ENCODE data around the gene TXNL4B. TPM values are rescaled to one million over a fixed set of nuclear protein-coding genes. Genes with fewer than 3 reads are reported as not detected.
A peak's percentile ranks its signal among the peaks of the same experiment; 100 is the strongest.
"Not testable (repeated sequence)": the region's sequence is repeated elsewhere in the genome, so short reads cannot be mapped to it uniquely, and the experiment has no call there.

TXNL4B gene
- polyA plus RNA-seq, 1 donor = 24.0 TPM

DNA sequence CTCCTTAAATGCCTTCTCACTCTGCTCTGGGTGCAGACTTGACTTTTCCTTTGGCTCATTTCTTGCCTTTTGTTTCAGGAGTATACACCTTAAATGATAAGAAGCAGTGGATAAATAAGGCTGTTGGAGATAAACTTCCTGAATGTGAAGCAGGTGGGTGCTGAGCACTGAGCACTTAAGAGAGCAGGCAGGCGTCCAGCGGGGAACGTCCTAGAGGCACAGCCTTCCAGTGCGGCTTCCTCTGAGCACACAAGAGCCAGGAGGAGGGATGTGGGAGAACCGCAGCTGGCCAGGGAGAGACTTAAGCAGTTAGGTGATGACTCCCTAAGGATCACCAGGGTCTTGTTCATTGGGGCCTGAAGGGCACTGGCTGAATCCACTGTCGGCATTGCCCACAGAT, 18.4 kb downstream of the TXNL4B start:
- not testable (repeated sequence) for DNase-seq

DNA sequence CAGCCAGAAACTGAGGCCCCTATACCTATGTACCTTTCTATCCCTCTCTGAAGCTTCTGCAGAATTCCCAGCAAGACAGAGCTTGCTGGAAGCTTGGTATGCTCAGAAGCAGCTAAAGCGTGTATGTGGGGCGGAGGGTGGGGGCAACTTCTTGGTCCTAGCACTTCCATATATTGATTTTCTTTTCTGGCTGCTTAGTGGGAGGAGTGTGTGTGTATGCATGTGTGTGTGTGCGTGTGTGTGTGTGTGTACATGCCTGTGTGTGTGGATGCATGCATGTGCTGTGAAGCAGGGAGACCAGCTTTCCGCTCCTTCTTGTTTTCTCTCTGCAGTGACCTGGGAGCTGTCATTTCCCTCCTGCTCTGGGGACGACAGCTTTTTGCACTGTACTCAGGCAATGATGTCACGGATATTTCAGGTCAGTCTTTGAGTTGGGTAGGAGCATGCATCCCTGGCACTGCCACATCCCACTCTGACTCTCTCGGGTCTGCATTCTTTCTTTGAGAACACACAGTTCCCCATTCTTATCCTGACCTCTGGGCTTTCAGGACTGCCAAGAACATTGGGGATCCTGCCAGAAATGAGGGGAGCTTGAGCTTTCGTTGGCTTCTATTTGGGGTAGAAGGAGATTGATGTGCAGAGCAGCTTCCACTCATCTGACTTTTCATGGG, 19.7 kb downstream of the TXNL4B start:
- no peak for DNase-seq

DNA sequence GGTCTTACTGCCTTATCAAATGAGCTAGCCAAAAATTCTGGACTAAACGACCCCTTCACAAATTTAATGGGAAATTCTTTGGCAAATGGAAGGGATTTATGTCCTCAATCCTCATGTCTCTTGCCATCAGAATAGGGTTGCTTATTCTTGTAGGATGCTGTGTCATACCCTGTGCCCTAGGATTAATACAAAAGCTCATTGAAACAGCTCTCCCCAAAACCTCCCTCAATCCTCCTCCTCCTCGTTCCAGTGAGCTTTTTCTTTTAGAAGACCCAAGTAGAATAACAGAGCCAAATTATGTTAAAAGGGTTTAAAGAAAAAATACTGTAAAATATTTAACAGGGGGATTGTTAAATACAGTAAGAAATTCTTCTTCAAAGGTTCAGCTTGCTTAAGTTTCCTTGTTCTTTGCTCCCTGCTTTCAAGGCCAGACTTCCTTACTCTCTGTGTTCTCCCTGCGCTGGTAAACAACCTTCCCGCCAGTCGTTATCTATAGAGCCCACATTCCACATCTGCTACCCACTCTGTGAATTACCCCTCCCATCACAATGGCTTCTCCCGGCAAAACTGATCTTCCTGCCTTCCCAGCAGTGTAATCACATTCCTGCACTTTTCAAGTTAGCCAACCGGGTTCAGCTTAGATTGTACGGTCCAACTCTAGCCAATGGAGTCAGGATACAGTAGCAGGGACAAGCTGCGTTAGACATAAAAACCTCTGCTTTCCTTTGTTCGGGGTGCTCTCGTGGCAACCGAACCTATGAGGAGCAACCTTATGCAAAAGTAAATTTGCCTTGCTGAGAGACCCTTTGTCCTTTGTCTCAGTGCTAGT, 20.7 kb downstream of the TXNL4B start:
- DNase-seq = no peak

DNA sequence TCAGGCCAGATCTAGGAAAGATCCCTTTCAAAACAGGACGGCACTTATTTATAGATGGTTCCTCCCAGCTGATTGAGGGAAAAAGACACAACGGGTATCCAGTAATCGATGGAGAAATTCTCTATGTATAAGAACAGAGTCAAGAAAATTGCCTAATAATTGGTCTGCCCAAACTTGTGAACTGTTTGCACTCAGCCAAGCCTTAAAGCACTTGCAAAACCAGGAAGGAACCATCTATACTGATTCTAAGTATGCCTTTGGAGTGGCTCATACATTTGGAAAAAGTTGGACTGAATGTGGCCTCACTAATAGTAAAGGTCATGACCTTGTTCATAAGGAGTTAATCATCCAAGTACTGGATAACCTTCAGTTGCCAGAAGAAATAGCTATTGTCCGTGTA, 24.5 kb downstream of the TXNL4B start:
- DNase-seq = no peak

GRCh38 chr16:72066747-72067146, 26.7 kb downstream of the TXNL4B start:
- DNase-seq = peak; percentile 18

- DNase-seq = no peak
Measured at GRCh38 chr16:72064361-72064894, 29.0 kb downstream of the TXNL4B start.

DNA sequence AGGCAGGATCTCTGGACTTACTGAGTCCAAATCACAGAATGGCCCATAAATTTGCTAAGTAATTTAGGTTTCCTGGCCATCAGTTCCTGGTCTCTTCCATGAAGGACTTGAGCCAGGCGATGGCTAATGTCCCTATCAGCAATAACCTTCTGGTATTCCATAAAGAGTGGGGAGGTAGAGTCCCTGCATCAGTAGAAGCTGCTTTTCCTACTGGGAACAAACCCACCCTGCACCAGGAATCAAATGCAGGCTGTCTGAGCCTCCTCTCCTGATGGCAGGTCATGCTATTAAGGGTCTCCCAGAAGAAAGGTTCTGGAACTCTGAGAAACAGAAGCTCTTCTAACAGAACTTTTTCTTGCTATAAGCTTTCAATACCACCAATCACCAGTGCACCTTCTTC, 31.9 kb downstream of the TXNL4B start:
- no peak for DNase-seq

DNA sequence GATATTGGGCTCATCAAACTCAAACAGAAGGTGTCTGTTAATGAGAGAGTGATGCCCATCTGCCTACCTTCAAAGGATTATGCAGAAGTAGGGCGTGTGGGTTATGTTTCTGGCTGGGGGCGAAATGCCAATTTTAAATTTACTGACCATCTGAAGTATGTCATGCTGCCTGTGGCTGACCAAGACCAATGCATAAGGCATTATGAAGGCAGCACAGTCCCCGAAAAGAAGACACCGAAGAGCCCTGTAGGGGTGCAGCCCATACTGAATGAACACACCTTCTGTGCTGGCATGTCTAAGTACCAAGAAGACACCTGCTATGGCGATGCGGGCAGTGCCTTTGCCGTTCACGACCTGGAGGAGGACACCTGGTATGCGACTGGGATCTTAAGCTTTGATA, 33.0 kb downstream of the TXNL4B start:
- no peak for DNase-seq

- DNase-seq = not testable (repeated sequence)
Measured at GRCh38 chr16:72059060-72059459, 34.4 kb downstream of the TXNL4B start.

DNA sequence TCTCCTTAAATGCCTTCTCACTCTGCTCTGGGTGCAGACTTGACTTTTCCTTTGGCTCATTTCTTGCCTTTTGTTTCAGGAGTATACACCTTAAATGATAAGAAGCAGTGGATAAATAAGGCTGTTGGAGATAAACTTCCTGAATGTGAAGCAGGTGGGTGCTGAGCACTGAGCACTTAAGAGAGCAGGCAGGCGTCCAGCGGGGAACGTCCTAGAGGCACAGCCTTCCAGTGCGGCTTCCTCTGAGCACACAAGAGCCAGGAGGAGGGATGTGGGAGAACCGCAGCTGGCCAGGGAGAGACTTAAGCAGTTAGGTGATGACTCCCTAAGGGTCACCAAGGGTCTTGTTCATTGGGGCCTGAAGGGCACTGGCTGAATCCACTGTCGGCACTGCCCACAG, 36.1 kb downstream of the TXNL4B start:
- DNase-seq = not testable (repeated sequence)

GRCh38 chr16:72055911-72056310, 37.5 kb downstream of the TXNL4B start:
- DNase-seq = no peak

DNA sequence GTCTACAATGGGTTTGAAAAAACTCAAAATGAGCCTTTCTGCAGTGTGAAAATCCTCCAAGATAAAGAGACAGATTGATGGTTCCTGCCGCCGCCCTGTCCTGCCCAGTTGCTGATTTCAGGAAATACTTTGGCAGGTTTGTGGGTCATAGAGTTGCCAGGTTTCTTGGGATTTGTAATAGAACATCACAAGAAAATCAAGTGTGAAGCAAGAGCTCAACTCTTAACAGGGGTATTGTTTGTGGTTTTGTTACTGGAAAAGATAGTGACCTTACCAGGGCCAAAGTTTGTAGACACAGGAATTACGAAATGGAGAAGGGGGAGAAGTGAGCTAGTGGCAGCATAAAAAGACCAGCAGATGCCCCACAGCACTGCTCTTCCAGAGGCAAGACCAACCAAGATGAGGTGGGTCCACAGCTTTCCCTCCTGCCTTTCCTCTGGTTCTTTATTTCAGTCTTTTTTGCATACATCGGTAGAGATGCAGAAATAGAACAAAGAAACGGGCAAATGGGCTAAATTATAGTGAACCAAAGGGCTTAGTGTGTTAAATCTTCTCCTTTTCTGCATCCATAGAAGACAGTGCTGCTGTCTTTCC, 39.1 kb downstream of the TXNL4B start, which contains the start of gene HP:
Gene HP, plus strand, starts transcription at position 252 of the 594 bp plus-strand sequence. Its CDS starts 148 bp downstream, at position 400.
- DNase-seq = not testable (repeated sequence)

- no peak for DNase-seq
Measured at GRCh38 chr16:72051818-72052217, 41.6 kb downstream of the TXNL4B start.

- DNase-seq = no peak
Measured at GRCh38 chr16:72050769-72051464, 42.5 kb downstream of the TXNL4B start.

DNA sequence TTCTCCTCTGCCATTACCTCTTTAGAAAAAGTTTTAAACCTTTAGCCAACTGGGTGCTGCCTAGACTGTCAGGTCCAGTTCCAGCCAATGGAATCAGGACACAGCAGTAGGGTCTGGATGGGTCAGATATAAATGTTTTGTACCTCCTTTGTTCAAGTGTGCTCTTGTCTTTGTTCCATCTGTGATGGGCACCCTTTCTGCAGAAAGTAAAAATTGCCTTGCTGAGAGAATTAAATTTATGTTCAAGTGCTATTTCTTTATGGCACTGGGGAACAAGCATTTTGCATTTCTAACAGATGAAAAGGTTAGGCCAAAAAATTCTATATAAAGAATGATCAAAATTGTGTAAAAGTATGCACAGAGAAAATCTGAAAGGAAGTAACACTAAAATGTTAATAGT, 44.3 kb downstream of the TXNL4B start:
- DNase-seq = no peak

- DNase-seq = no peak
Measured at GRCh38 chr16:72044825-72045359, 48.5 kb downstream of the TXNL4B start.

DNA sequence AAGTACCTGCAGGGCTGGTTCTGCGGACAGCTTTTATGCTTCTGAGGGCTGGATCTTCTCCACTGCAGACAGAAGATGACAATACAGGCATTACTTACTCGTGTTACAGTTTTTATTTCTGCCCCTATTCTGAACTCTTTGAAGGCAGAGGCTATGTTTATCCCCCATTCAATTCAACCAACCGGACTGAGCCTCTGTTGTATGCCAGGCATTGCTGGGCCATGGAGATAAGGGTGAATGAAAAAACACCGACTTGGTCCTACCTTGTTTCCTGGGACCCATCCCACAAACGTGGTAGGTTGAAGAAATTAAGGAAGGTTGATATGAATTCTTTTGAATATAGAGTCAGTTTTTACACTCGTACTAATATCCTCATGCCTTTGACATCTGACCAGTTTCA, 49.1 kb downstream of the TXNL4B start:
- no peak for DNase-seq

- DNase-seq = no peak
Measured at GRCh38 chr16:72043539-72043938, 49.9 kb downstream of the TXNL4B start.

DNA sequence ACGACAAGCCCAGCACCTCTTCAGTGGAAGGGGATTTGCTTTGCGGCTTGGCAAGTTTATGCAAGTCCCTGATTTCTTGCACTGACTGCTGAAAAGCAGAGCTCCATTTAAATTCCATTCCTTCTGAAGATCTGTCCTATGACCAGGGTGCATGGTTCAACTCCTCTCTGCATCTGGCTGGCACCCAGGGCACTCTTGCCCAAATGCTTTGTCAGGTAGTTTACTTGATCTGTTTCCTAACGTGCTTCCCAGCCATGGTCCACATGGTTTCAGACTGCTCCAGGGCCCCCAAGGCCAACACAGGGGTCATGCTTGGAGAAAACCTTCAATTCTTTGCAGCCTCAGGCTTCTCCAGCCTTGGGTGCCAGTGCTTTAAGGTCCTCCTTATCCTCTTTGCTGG, 50.4 kb downstream of the TXNL4B start:
- DNase-seq = no peak

DNA sequence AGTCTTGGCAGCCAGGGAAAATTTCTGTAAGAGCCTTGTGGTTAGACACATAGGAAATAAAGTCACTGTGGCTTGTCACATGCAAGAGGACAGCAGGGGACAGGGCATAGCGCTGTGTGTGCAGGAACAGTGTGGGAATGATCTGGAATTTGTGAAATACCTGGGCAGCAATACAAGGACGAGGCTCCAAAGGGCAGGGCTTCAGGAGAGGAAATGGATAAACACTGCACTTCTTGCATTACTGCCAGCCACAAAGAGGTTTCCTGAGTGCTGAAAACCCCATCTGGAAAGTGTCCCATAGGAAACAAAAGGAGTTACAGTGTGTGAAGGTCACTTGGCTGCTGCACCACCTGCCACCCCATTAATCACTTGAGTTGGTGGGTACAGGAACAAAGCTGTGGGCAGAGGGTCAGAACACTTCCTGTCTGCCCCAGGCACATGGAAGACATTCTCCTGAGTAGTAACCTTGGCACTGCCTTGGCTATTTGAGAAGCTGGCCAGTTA, 51.2 kb downstream of the TXNL4B start:
- DNase-seq = peak; percentile 13

DNA sequence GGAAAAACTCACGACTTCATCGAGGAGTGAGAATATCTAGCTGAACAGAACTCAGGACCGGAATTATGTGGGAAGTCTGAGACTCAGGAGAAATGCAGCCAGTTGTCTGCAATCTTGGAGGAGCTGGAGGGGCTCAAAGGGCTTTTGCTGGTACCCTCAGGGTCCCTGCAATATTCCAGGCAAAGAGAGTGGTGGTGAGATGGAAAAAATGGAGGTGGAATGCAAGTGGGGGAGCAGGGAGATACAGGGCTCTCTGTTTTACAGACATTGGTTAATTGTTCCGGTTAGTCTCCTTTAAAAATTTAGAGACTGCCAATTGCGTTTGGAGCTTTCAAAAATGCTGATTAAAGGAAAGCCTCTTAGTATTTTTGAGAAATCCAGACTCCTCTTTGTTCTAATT, 57.3 kb downstream of the TXNL4B start:
- DNase-seq = no peak
